CD14-positive monocyte (primary cell): ENCODE measurements around the gene UBE2G1. TPM values are rescaled to one million over a fixed set of nuclear protein-coding genes. Genes with fewer than 3 reads are reported as not detected.

Source experiments
- DNase-seq, 3 donors: peaks; one replicate each; pipeline ENCODE4 v3.0.0-alpha.2; 2011 to 2022
- H2AFZ ChIP-seq: 2 replicates; pipeline ENCODE4 v1.6.0; 2012; ENCODE audit warnings: mild to moderate bottlenecking, low read depth, low read length, inconsistent platforms; ENCODE audit not compliant: insufficient read depth, poor library complexity, severe bottlenecking
- H3K27ac ChIP-seq, 2 donors: 1 replicate in 1 of 2; 2 replicates in 1 of 2; pipeline ENCODE4 v1.5.1; 2012 to 2013; ENCODE audit warnings: low read length in 2 of 2, control low read depth in 1 of 2, inconsistent platforms in 1 of 2, low read depth in 1 of 2, mild to moderate bottlenecking in 1 of 2
- H3K27me3 ChIP-seq, 2 donors: one replicate each; pipeline versions ENCODE4 v1.6.0 to v1.6.1; 2011 to 2013; ENCODE audit warnings: low read length in 2 of 2; ENCODE audit not compliant: control insufficient read depth in 2 of 2, insufficient read depth in 2 of 2
- H3K36me3 ChIP-seq, 2 donors: replicated peaks in 1 of 2; 1 replicate in 1 of 2; 2 replicates in 1 of 2; pipeline versions ENCODE4 v1.5.1 to v1.6.1; 2012 to 2013; ENCODE audit warnings: low read length in 2 of 2, control low read depth in 1 of 2, inconsistent platforms in 1 of 2, mild to moderate bottlenecking in 1 of 2; ENCODE audit not compliant: insufficient read depth in 2 of 2, control insufficient read depth in 1 of 2
- H3K4me1 ChIP-seq, 2 donors: 1 replicate in 1 of 2; 2 replicates in 1 of 2; pipeline versions ENCODE4 v1.5.1 to v1.6.1; 2012 to 2013; ENCODE audit warnings: low read length in 2 of 2, control low read depth in 1 of 2, inconsistent platforms in 1 of 2, mild to moderate bottlenecking in 1 of 2, moderate library complexity in 1 of 2; ENCODE audit not compliant: insufficient read depth in 2 of 2, control insufficient read depth in 1 of 2
- H3K4me2 ChIP-seq: replicated peaks from 2 replicates; pipeline ENCODE3; 2012; ENCODE audit warnings: low read length, moderate library complexity, mild to moderate bottlenecking; ENCODE audit not compliant: poor library complexity, severe bottlenecking; ENCODE audit errors: extremely low read depth
- H3K4me3 ChIP-seq, 3 experiments: fragments of 200-600 bp in 1 of 3; sonication (generic) in 1 of 3; replicated peaks in 1 of 3; 1 replicate in 2 of 3; 2 replicates in 1 of 3; pipeline ENCODE4 v1.5.1; 2011 to 2013; ENCODE audit warnings: low read length in 3 of 3, mild to moderate bottlenecking in 3 of 3, control low read depth in 2 of 3, low read depth in 2 of 3, inconsistent platforms in 1 of 3, moderate library complexity in 1 of 3
- H3K79me2 ChIP-seq: 2 replicates; pipeline ENCODE4 v1.6.0; 2012; ENCODE audit warnings: mild to moderate bottlenecking, control low read depth, inconsistent platforms, low read length, moderate library complexity; ENCODE audit not compliant: insufficient read depth
- H3K9ac ChIP-seq: 2 replicates; pipeline ENCODE4 v1.6.0; 2017; ENCODE audit warnings: low read length, mild to moderate bottlenecking; ENCODE audit not compliant: insufficient read depth, poor library complexity, severe bottlenecking
- H3K9me3 ChIP-seq, 2 donors: replicated peaks in 1 of 2; 1 replicate in 1 of 2; 2 replicates in 1 of 2; pipeline versions ENCODE4 v1.5.1 to v1.6.1; 2012 to 2013; ENCODE audit warnings: low read length in 2 of 2, control low read depth in 1 of 2; ENCODE audit not compliant: control insufficient read depth in 1 of 2, insufficient read depth in 1 of 2
- H4K20me1 ChIP-seq: 2 replicates; pipeline ENCODE4 v1.6.0; 2012; ENCODE audit warnings: mild to moderate bottlenecking, low read length, control low read depth, moderate library complexity; ENCODE audit not compliant: insufficient read depth
- H3K27ac Mint-ChIP-seq, 7 donors: one replicate each; pipeline ENCODE4 v1.8.0; 2020; ENCODE audit warnings: mild to moderate bottlenecking in 7 of 7, mixed read lengths in 7 of 7, moderate library complexity in 6 of 7, inconsistent platforms in 2 of 7
- H3K27me3 Mint-ChIP-seq, 3 donors: one replicate each; pipeline ENCODE4 v1.8.0; 2021 to 2022; ENCODE audit warnings: low read depth in 3 of 3, mild to moderate bottlenecking in 3 of 3, mixed read lengths in 3 of 3, moderate library complexity in 3 of 3, inconsistent platforms in 1 of 3
- H3K36me3 Mint-ChIP-seq, 2 donors: one replicate each; pipeline ENCODE4 v1.8.0; 2020; ENCODE audit warnings: mixed read lengths in 2 of 2, inconsistent platforms in 1 of 2, mild to moderate bottlenecking in 1 of 2
- H3K4me1 Mint-ChIP-seq: one replicate; pipeline ENCODE4 v1.8.0; 2020; ENCODE audit warnings: mild to moderate bottlenecking, mixed read lengths
- H3K4me3 Mint-ChIP-seq, 2 donors: one replicate each; pipeline ENCODE4 v1.8.0; 2020; ENCODE audit warnings: mild to moderate bottlenecking in 2 of 2, mixed read lengths in 2 of 2, moderate library complexity in 1 of 2
- H3K9me3 Mint-ChIP-seq, 7 donors: one replicate each; pipeline ENCODE4 v1.8.0; 2020 to 2022; ENCODE audit warnings: mixed read lengths in 7 of 7, mild to moderate bottlenecking in 6 of 7, moderate library complexity in 6 of 7, inconsistent platforms in 2 of 7
- CTCF ChIP-seq: fragments of 200-600 bp; IDR thresholded peaks from one replicate; pipeline ENCODE4 v1.8.0; 2022; ENCODE audit warnings: antibody characterized with exemption, mild to moderate bottlenecking
- WGBS: methylation state at CpG from one replicate; pipeline ENCODE4 v1.1.5; 2013; ENCODE audit warnings: missing lambda C conversion rate; ENCODE audit not compliant: insufficient coverage; 5-methylcytosine and 5-hydroxymethylcytosine counted together
- intact Hi-C, 2 donors: fragments of 100-400 bp; cut with micrococcal nuclease; formaldehyde crosslinking; loops; one replicate each; pipeline versions ENCODE4 v1.15.0 to v1.15.1; 2023
- polyA plus RNA-seq, 3 donors: library from polyadenylated mRNA; depleted of rRNA in 1 of 3; unstranded in 2 of 3; stranded (reverse) in 1 of 3; fragments of 300-500 nt in 2 of 3; fragments of >200 nt in 1 of 3; fragmentation: Illumina TruSeq in 2 of 3; gene quantifications; 1 replicate in 2 of 3; 2 replicates in 1 of 3; pipeline ENCODE4 v1.2.3, GENCODE V29; 2012 to 2021

The UBE2G1 gene
- polyA plus RNA-seq, 3 donors: 18.3 to 41.4 (median 29.3) TPM

GRCh38 chr17:4364622-4365041, 1.8 kb downstream of the UBE2G1 start:
- no peaks in the 10 kb centered on the region for H3K9me3 ChIP-seq
- H3K79me2 ChIP-seq: peaks cover 66% of the 10 kb centered on the region
- H4K20me1 ChIP-seq: peaks cover 67% of the 10 kb centered on the region
- Mint-ChIP-seq H3K27me3 (peaks cover 0 to 2% (median 0%) of the 10 kb centered on the region in 3 donors), H3K4me1 (peaks cover 24% of the 10 kb centered on the region), H3K4me3 (peak overlapping the region; percentile 87 to 91), H3K9me3 (no peaks in the 10 kb centered on the region), H3K36me3 (peaks cover 0 to 23% of the 10 kb centered on the region in 2 donors), H3K27ac (peak overlapping the region; percentile 72 to 92 (median 85))
- DNase-seq: no peak
- intact Hi-C loops: loop anchor here (5.0 kb wide), 2 partner anchors 102 to 188 kb away; partner anchors contain the start of gene ANKFY1 (in 2 of the 2)
- no peak overlapping the region for H2AFZ ChIP-seq
- 69% methylated on average over 6 of the region's 18 CpGs for WGBS
- peak overlapping the region; percentile 51 to 96 (median 94) for H3K4me3 ChIP-seq
- H3K4me2 ChIP-seq: peak overlapping the region; percentile 93
- TF ChIP-seq CTCF: no peak
- H3K9ac ChIP-seq: peak overlapping the region; percentile 95
- H3K27me3 ChIP-seq: no peaks in the 10 kb centered on the region
- H3K27ac ChIP-seq: peak overlapping the region; percentile 24 to 83
- peaks cover 0 to 12% of the 10 kb centered on the region in 2 donors for H3K36me3 ChIP-seq
- H3K4me1 ChIP-seq: peaks cover 13 to 17% of the 10 kb centered on the region in 2 donors

DNA sequence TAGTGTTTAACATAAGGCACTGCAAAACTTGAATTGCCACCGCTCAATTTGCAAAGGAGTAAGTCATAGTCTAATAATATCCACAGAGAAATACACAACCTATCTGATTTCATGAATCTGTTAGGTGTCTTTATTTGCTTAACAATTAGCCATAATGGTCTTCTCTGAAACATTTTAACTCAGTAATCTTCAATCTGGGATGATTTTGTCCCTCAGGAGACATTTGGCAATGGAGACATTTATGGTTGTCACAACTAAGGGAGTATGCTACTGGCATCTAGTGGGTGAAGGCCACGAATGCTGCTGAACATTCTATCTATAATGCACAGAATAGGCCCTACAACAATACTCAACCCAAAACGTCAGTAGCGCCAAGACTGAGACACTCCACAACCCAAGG, 4.3 kb downstream of the UBE2G1 start:
- DNase-seq: no peak
- Histone ChIP-seq H3K79me2 (peaks cover 91% of the 10 kb centered on the region), H3K36me3 (peaks cover 0 to 12% of the 10 kb centered on the region in 2 donors), H4K20me1 (peaks cover 90% of the 10 kb centered on the region), H3K27ac (peak overlapping the region in 1 of 2 donors; percentile 26), H2AFZ (no peak overlapping the region), H3K4me1 (peaks cover 13 to 15% of the 10 kb centered on the region in 2 donors), H3K4me3 (no peak overlapping the region), H3K27me3 (no peaks in the 10 kb centered on the region), H3K9ac (no peak overlapping the region), H3K9me3 (no peaks in the 10 kb centered on the region), H3K4me2 (no peak overlapping the region)
- Mint-ChIP-seq H3K27me3 (no peaks in the 10 kb centered on the region), H3K27ac (peak overlapping the region in 1 of 7 donors; percentile 67), H3K9me3 (no peaks in the 10 kb centered on the region), H3K4me3 (no peak overlapping the region), H3K36me3 (peaks cover 0 to 23% of the 10 kb centered on the region in 2 donors), H3K4me1 (peaks cover 24% of the 10 kb centered on the region)
- no peak for TF ChIP-seq CTCF
- WGBS: no CpG with 5 or more reads among the region's 4 CpGs
- intact Hi-C loops: no loop called here
